IPS-18c (cell line): ENCODE measurements around the gene ACAP2.
A peak's percentile ranks its signal among the peaks of the same experiment; 100 is the strongest.

ENCODE experiments used
- H3K4me3 ChIP-seq: 2 replicates; pipeline ENCODE4 v1.7.0; 2013; ENCODE audit warnings: low read depth, mild to moderate bottlenecking, low read length, moderate library complexity; ENCODE audit not compliant: insufficient read depth
- H3K9me3 ChIP-seq: one replicate; pipeline ENCODE4 v1.6.1; 2013; ENCODE audit warnings: mild to moderate bottlenecking, low read length, moderate library complexity; ENCODE audit not compliant: control insufficient read depth, insufficient read depth

ACAP2 gene

GRCh38 chr3:195259154-195259474 lies 183.7 kb downstream of the ACAP2 start:
- Histone ChIP-seq H3K4me3 (peak overlapping the region; percentile 46; the same call in 1 of the 2 replicates), H3K9me3 (no peaks in the 10 kb centered on the region)

- H3K4me3 ChIP-seq = no peak overlapping the region; the same call in 1 of the 2 replicates
- no peaks in the 10 kb centered on the region for H3K9me3 ChIP-seq
Observed at GRCh38 chr3:195258449-195259153, 184.2 kb downstream of the ACAP2 start.

GRCh38 chr3:195257454-195258448 lies 185.1 kb downstream of the ACAP2 start:
- H3K9me3 ChIP-seq = no peaks in the 10 kb centered on the region
- H3K4me3 ChIP-seq = no peak overlapping the region

- no peak overlapping the region for H3K4me3 ChIP-seq
- no peaks in the 10 kb centered on the region for H3K9me3 ChIP-seq
Observed at GRCh38 chr3:195256639-195257453, 186.0 kb downstream of the ACAP2 start.

GRCh38 chr3:195255571-195256501 lies 187.0 kb downstream of the ACAP2 start:
- H3K9me3 ChIP-seq = no peaks in the 10 kb centered on the region

GRCh38 chr3:195255176-195255500 lies 187.7 kb downstream of the ACAP2 start:
- H3K9me3 ChIP-seq = no peaks in the 10 kb centered on the region
- no peak overlapping the region for H3K4me3 ChIP-seq

More at GRCh38 chr3:195255571-195256501, 187.0 kb downstream of the ACAP2 start:
- no peak overlapping the region for H3K4me3 ChIP-seq

- Histone ChIP-seq H3K4me3 (no peak overlapping the region), H3K9me3 (no peaks in the 10 kb centered on the region)
Observed at GRCh38 chr3:195254454-195255175, 188.2 kb downstream of the ACAP2 start.

- no peak overlapping the region for H3K4me3 ChIP-seq
- H3K9me3 ChIP-seq = no peaks in the 10 kb centered on the region
Observed at GRCh38 chr3:195253923-195254432, 188.8 kb downstream of the ACAP2 start.

GRCh38 chr3:195251336-195252065 lies 191.3 kb downstream of the ACAP2 start:
- Histone ChIP-seq H3K4me3 (no peak overlapping the region), H3K9me3 (no peaks in the 10 kb centered on the region)

GRCh38 chr3:195250473-195251251 lies 192.2 kb downstream of the ACAP2 start:
- no peak overlapping the region for H3K4me3 ChIP-seq
- H3K9me3 ChIP-seq = no peaks in the 10 kb centered on the region

GRCh38 chr3:195249858-195250464 lies 192.9 kb downstream of the ACAP2 start:
- Histone ChIP-seq H3K4me3 (no peak overlapping the region), H3K9me3 (no peaks in the 10 kb centered on the region)

- Histone ChIP-seq H3K4me3 (no peak overlapping the region), H3K9me3 (no peaks in the 10 kb centered on the region)
Observed at GRCh38 chr3:195249057-195249770, 193.6 kb downstream of the ACAP2 start.

GRCh38 chr3:195248281-195248680 lies 194.5 kb downstream of the ACAP2 start:
- Histone ChIP-seq H3K9me3 (no peaks in the 10 kb centered on the region), H3K4me3 (no peak overlapping the region)

GRCh38 chr3:195247863-195248189 lies 195.0 kb downstream of the ACAP2 start:
- Histone ChIP-seq H3K4me3 (no peak overlapping the region), H3K9me3 (no peaks in the 10 kb centered on the region)
